Loucy (cell line): ENCODE results near the gene CACNA1A.
A peak's percentile ranks its signal among the peaks of the same experiment; 100 is the strongest.

Source experiments
- H2AFZ ChIP-seq: fragments of 200-600 bp; sonication (generic); 2 replicates; pipeline ENCODE4 v1.6.0; 2016; ENCODE audit warnings: antibody characterized with exemption, mild to moderate bottlenecking, low read length, moderate library complexity
- H3F3A ChIP-seq: fragments of 200-600 bp; 2 replicates; pipeline ENCODE4 v1.6.0; 2016; ENCODE audit warnings: antibody characterized with exemption, low read depth, mild to moderate bottlenecking
- H3K27me3 ChIP-seq: fragments of 200-600 bp; sonication (generic); 2 replicates; pipeline ENCODE4 v1.6.1; 2014; ENCODE audit warnings: low read length, mild to moderate bottlenecking; ENCODE audit not compliant: insufficient read depth, poor library complexity, severe bottlenecking
- H3K36me3 ChIP-seq: fragments of 200-600 bp; sonication (generic); 2 replicates; pipeline ENCODE4 v1.6.1; 2016; ENCODE audit warnings: low read length; ENCODE audit not compliant: insufficient read depth
- H3K4me1 ChIP-seq: fragments of 200-600 bp; sonication (generic); 2 replicates; pipeline ENCODE4 v1.5.1; 2014; ENCODE audit warnings: low read length, mild to moderate bottlenecking; ENCODE audit not compliant: insufficient read depth, poor library complexity, severe bottlenecking
- H3K4me2 ChIP-seq: fragments of 200-600 bp; sonication (generic); 2 replicates; pipeline ENCODE4 v1.6.0; 2014; ENCODE audit warnings: antibody characterized with exemption, low read length, low read depth, mild to moderate bottlenecking; ENCODE audit not compliant: poor library complexity, severe bottlenecking
- H3K4me3 ChIP-seq: fragments of 200-600 bp; sonication (generic); 2 replicates; pipeline ENCODE4 v1.5.1; 2014; ENCODE audit warnings: low read length, mild to moderate bottlenecking, mixed read lengths; ENCODE audit not compliant: poor library complexity, severe bottlenecking
- H3K79me2 ChIP-seq: fragments of 200-600 bp; sonication (generic); 2 replicates; pipeline ENCODE4 v1.6.1; 2014; ENCODE audit warnings: low read length; ENCODE audit not compliant: insufficient read depth
- H3K9ac ChIP-seq: fragments of 200-600 bp; sonication (generic); 2 replicates; pipeline ENCODE4 v1.6.0; 2014; ENCODE audit warnings: mild to moderate bottlenecking, low read depth, low read length, moderate library complexity; ENCODE audit not compliant: poor library complexity, severe bottlenecking
- H3K9me2 ChIP-seq: fragments of 200-600 bp; sonication (generic); replicated peaks from 2 replicates; pipeline ENCODE4 v1.6.1; 2016; ENCODE audit warnings: low read depth, low read length, mixed read lengths
- H3K9me3 ChIP-seq: fragments of 200-600 bp; sonication (generic); 2 replicates; pipeline ENCODE4 v1.6.1; 2014; ENCODE audit warnings: mild to moderate bottlenecking, antibody characterized with exemption, low read length, low read depth; ENCODE audit not compliant: insufficient read depth
- H4K20me1 ChIP-seq: fragments of 200-600 bp; sonication (generic); 2 replicates; pipeline ENCODE4 v1.6.0; 2014; ENCODE audit warnings: antibody characterized with exemption, low read length, mild to moderate bottlenecking; ENCODE audit not compliant: insufficient read depth, poor library complexity, severe bottlenecking
- CTCF ChIP-seq: fragments of 200-600 bp; sonication (generic); conservative IDR thresholded peaks from 2 replicates; pipeline ENCODE4 v1.5.1; 2014; ENCODE audit warnings: mild to moderate bottlenecking, antibody characterized with exemption, low read length
- EZH2phosphoT487 ChIP-seq: fragments of 200-600 bp; IDR thresholded peaks from 2 replicates; pipeline ENCODE4 v1.6.1; 2018; ENCODE audit warnings: antibody characterized with exemption, mild to moderate bottlenecking, moderate library complexity, borderline replicate concordance

CACNA1A gene

GRCh38 chr19:13241231-13242104 is 264.8 kb downstream of the CACNA1A start:
- H2AFZ ChIP-seq, result peak overlapping the region; percentile 75
- H3K4me3 ChIP-seq, result no peak overlapping the region
- H3K4me2 ChIP-seq, result peak overlapping the region; percentile 34
- H3F3A ChIP-seq, result no peaks in the 10 kb centered on the region
- peaks cover 15% of the 10 kb centered on the region for H3K4me1 ChIP-seq
- no peaks in the 10 kb centered on the region for H3K27me3 ChIP-seq
- no peaks in the 10 kb centered on the region for H3K36me3 ChIP-seq
- H3K79me2 ChIP-seq, result no peaks in the 10 kb centered on the region
- H3K9me3 ChIP-seq, result no peaks in the 10 kb centered on the region
- peak; percentile 67 for TF ChIP-seq CTCF
- TF ChIP-seq EZH2phosphoT487, result no peak
- H3K9me2 ChIP-seq, result no peaks in the 10 kb centered on the region
- H3K9ac ChIP-seq, result peak overlapping the region; percentile 43
- H4K20me1 ChIP-seq, result no peaks in the 10 kb centered on the region

GRCh38 chr19:13240312-13241022 is 265.8 kb downstream of the CACNA1A start:
- Histone ChIP-seq H3K9me2 (no peaks in the 10 kb centered on the region), H3K9ac (peak overlapping the region; percentile 43), H3K9me3 (no peaks in the 10 kb centered on the region), H4K20me1 (no peaks in the 10 kb centered on the region), H3K4me1 (peaks cover 15% of the 10 kb centered on the region), H3F3A (no peaks in the 10 kb centered on the region), H3K79me2 (no peaks in the 10 kb centered on the region), H3K27me3 (no peaks in the 10 kb centered on the region), H2AFZ (peak overlapping the region; percentile 75), H3K36me3 (no peaks in the 10 kb centered on the region), H3K4me3 (no peak overlapping the region), H3K4me2 (peak overlapping the region; percentile 34)
- 0 out of 2 replicates have a peak, but pooled peaks have one; percentile 10 for TF ChIP-seq CTCF
- TF ChIP-seq EZH2phosphoT487, result no peak

- H3K9me2 ChIP-seq, result no peaks in the 10 kb centered on the region
- H3K9me3 ChIP-seq, result no peaks in the 10 kb centered on the region
- no peaks in the 10 kb centered on the region for H4K20me1 ChIP-seq
- no peaks in the 10 kb centered on the region for H3K27me3 ChIP-seq
- H3K36me3 ChIP-seq, result no peaks in the 10 kb centered on the region
- H2AFZ ChIP-seq, result no peak overlapping the region
- H3F3A ChIP-seq, result no peaks in the 10 kb centered on the region
- peaks cover 26% of the 10 kb centered on the region for H3K4me1 ChIP-seq
- H3K9ac ChIP-seq, result no peak overlapping the region
- no peak for TF ChIP-seq CTCF
- TF ChIP-seq EZH2phosphoT487, result no peak
- H3K4me3 ChIP-seq, result no peak overlapping the region
- H3K79me2 ChIP-seq, result no peaks in the 10 kb centered on the region
- no peak overlapping the region for H3K4me2 ChIP-seq
Measured at GRCh38 chr19:13238891-13239534, 267.3 kb downstream of the CACNA1A start.
